KG1 (cell line): ENCODE data around the gene GRM8.

Experiments
- DNase-seq: peaks from one replicate; lab custom pipeline; 2025; lab: John Stamatoyannopoulos, UW

GRM8 gene

DNA sequence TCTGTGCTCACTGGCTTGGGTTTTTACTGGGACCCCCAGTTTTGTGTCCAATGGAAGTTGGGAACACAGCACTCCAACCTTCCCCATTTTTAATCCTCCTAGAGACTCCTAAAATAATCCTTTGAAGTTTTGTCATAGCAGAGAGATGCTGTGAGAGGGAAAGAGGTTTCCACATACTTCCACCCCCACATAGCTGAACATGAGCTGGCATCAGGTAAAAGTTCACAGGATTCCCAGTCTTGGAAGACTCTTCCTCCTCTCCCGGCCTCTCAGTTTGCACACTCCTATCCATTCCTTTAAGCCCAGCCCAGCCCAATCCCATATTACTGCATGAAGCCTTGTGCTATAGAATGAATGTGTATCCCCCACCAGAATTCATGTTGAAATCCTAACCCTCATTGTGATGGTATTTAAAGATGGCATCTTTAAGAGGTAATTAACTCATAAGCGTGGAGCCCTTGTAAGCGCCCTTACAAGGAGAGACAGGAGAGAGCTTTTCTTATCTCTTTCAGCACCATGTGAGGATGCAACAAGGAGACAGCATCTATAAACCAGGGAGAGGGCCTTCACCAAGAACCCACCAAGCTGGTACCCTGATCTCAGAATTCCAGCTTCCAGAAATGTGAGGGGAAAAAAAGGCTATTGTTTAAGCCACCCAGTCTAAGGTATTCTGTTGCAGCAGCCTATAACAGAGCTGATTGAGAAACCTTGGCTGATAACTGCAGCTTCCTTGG lies 22.4 kb downstream of the GRM8 start:
- no peak for DNase-seq

GRCh38 chr7:127226685-127227374 lies 25.9 kb downstream of the GRM8 start:
- no peak for DNase-seq

DNA sequence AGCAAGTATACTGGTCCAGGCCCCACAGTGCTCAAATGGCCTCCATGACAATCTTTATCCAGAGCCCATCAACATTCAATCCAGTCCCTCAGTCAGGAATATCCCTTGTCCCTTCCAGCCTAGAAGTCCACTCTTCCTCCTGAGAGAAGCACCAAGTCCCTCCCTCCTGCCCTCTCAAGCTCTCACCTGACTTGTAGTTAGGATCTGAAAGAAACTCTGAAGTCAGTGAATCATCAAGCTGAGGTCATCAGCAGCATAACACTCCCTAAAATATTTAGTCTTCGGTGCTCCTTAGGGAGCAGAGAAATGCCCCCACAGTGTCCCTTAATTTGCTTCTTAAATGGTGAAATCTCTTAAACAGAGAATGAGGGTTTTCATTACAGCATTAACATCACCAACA lies 31.0 kb downstream of the GRM8 start:
- DNase-seq: no peak

- DNase-seq: no peak
Measured at GRCh38 chr7:127214956-127215718, 37.6 kb downstream of the GRM8 start.

- no peak for DNase-seq
Measured at GRCh38 chr7:127209886-127210285, 42.9 kb downstream of the GRM8 start.

GRCh38 chr7:127208860-127209259 lies 43.9 kb downstream of the GRM8 start:
- no peak for DNase-seq

DNA sequence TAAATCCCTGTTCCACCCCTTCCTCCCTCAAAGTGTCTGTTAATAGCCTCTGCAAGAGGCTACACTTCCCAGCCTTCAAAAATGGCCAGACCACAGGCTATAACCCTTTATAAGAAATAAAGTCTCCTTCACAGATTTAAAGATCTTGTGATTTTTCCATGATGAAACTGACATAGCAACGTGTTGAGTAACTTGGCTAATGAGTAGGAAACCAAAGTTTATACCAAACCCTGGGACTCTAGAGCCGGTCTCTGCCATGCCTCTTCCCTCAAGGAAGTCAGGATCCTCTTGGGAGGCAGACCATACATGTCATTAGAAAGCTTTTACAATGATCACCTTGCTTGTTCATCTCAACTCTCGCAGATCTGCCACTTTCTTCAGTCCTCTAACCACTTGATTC lies 44.4 kb downstream of the GRM8 start:
- DNase-seq: no peak

- DNase-seq: no peak
Measured at GRCh38 chr7:127207806-127208205, 44.9 kb downstream of the GRM8 start.

DNA sequence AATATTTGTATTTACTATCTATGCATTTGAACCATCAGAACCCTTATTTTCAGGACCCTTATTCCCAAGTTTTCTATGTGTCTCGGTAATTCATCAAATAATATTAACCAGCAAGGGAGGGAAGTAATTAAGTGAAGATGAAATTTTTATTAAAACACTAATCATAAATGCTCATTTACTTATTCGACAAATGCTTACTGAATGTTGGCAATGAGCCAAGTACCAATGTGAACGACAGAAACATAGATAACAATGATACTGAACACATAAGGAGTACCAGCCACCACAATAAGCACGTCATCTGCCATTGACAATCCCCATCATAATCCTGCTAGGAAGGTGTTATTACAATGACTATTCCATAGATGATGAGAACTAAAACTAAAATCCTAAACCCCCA lies 45.5 kb downstream of the GRM8 start:
- no peak for DNase-seq

- no peak for DNase-seq
Measured at GRCh38 chr7:127194571-127194970, 58.2 kb downstream of the GRM8 start.

DNA sequence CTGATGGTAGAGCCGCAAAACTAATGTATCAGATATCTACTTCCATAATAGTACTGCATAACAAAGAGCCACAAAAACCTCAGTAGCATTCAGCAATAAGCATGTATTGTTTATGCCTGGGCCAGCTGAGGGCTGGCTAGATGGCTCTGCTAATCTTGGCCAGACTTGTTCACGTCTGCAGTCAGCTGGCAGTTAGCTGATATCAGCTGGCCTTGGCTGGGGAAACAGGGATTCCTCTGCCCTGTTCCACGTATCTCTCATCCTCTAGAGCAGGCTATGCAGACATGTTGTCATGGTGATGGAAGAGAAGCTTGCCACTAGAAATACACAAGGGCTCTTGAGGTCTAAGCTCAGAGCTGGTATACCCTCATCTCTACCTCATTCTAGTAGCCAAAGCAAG lies 62.9 kb downstream of the GRM8 start:
- DNase-seq: no peak

DNA sequence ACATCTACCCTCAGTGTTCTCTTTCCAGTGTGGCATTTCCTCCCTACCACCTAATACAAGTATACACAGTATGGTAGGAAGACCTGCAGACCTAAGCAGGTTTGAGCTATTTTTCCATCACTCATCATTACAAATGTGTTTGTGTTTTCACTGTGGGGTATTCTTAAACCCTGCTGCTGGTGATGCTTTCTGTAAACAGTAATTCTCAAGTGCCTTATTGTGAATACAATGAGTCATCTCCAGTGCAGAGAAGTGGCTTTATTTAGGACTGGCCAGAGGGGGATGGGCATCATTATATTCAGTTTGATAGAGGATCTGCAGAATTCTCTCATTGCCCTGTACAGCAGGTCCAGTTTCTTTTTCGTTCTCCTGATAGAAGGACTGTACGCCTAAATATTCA lies 63.7 kb downstream of the GRM8 start:
- no peak for DNase-seq

- DNase-seq: no peak
Measured at GRCh38 chr7:127187740-127188139, 65.0 kb downstream of the GRM8 start.

GRCh38 chr7:127186686-127187085 lies 66.1 kb downstream of the GRM8 start:
- no peak for DNase-seq

DNA sequence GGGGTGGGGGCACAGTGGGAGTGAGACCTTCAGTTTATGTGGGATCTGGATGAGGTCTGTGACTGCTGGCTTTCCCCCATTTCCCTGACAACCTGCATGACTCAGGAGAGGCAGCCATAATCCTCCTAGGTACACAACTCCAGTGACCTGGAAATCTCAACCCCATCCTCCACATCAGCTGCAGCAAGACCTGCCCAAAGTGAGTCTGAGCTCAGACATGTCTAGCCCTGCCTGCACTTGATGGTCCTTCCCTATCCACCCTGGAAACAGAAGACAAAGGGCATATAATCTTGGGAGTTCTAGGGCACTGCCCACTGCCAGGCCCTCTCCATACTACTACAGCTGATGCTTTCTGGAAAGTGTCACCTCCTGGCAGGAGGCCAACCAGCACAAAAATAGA lies 75.6 kb downstream of the GRM8 start:
- no peak for DNase-seq

- DNase-seq: no peak
Measured at GRCh38 chr7:127162366-127162765, 90.4 kb downstream of the GRM8 start.

- DNase-seq: no peak
Measured at GRCh38 chr7:127158659-127159058, 94.1 kb downstream of the GRM8 start.

DNA sequence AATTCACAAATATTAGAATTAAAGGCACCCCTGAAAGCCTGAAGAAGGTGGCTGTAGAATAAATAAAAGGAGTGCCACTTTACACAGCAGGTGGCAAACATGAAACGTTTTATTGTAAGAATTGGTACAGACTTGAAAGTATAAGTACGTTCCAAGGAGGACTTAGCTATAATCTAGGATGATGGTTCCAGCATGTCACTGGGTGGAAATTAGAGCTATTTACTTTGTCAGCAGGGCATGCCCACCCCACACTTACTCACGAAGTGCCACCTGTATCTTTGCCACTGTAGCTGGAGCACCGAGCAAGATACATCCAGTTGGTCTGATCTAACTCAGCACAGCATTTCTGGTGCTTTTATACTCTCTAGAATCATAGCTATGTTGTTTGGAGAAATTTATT lies 97.8 kb downstream of the GRM8 start:
- no peak for DNase-seq

- no peak for DNase-seq
Measured at GRCh38 chr7:127154101-127154500, 98.6 kb downstream of the GRM8 start.

GRCh38 chr7:127153315-127153714 lies 99.4 kb downstream of the GRM8 start:
- no peak for DNase-seq

GRCh38 chr7:127152423-127152822 lies 100.3 kb downstream of the GRM8 start:
- no peak for DNase-seq

DNA sequence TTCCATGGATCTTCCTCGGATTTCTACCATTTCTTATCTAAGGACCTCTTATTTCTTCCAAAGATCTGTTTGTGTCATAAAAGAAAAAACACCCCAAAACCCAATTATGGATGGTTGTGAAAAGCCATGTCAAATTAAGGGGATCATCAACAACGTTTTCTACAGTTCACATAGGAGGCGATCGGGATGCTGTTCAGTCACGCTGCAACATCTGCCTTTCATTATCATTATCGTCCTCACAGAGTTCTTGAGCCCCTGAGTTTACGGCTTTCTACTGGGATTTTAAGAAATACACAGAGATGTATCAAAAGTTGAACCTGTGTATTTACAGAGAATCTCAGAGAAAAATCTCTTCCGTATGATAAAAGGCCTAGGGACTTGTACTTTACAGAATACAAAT lies 101.4 kb downstream of the GRM8 start:
- DNase-seq: no peak

DNA sequence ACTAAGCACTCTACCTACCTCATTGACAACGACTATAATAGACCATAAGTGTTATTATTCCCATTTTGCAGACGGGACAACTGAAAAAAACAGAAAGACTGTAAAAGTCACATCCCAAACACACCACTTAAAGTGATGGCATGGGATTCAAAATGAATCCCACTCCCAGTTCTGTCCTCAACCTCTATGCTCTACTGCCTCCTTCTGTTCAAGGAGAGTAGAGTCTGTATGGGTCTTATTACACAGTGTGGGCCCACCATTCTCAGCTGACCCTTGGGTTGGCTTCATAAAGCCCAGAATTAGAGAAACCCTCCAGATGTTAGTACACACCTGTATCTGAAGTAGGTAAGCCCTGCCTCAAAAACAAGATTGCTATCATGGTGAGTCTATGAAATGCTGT lies 102.2 kb downstream of the GRM8 start:
- no peak for DNase-seq
